GM12878 (cell line): ENCODE results near the gene ACADVL. TPM values are rescaled to one million over a fixed set of nuclear protein-coding genes. Genes with fewer than 3 reads are reported as not detected.

Source experiments
- ATAC-seq: fragments of 200-7000 bp; cut with Tn5 transposase; 3 replicates; pipeline ENCODE4 v1.9.1; 2020; ENCODE audit warnings: mild to moderate bottlenecking, moderate library complexity
- BruUV-seq: library from RNA; stranded (reverse); fragments of 400-500 nt; replicated peaks from 2 replicates; lab custom pipeline; 2021; lab: Mats Ljungman, UMichigan
- CTCF ChIA-PET: fragments of 300-600 bp; sonication (Branson Sonifier 250); formaldehyde crosslinking; extraction: SDS; loops from one replicate; lab custom pipeline; 2021; ENCODE audit warnings: inconsistent platforms; lab: Yijun Ruan, JAX
- POLR2A ChIA-PET: fragments of 350-600 bp; formaldehyde crosslinking; extraction: SDS; loops from one replicate; lab custom pipeline; 2021; ENCODE audit warnings: inconsistent platforms; lab: Charles Lee
- RAD21 ChIA-PET: fragments of 300-600 bp; sonication (Branson Sonifier 250); formaldehyde crosslinking; loops from one replicate; lab custom pipeline; 2023; ENCODE audit warnings: antibody characterized with exemption; ENCODE audit not compliant: unreplicated experiment; lab: Charles Lee
- SMC1A ChIA-PET: fragments of 300-600 bp; sonication (Branson Sonifier 250); formaldehyde crosslinking; loops from one replicate; lab custom pipeline; 2023; ENCODE audit not compliant: unreplicated experiment, uncharacterized antibody; lab: Charles Lee
- DNase-seq: peaks from one replicate; pipeline ENCODE4 v3.0.0-alpha.2; 2011; ENCODE audit warnings: low read depth, low spot score
- FAIRE-seq: peaks from 3 replicates; lab custom pipeline; 2011; peaks lifted over from hg19 to GRCh38; lab: Jason Lieb, UNC
- H2AFZ ChIP-seq: 2 replicates; pipeline ENCODE4 v1.6.0; 2011; ENCODE audit warnings: low read depth, low read length, control low read depth; ENCODE audit not compliant: control insufficient read depth
- H3K27ac ChIP-seq: 2 replicates; pipeline ENCODE4 v1.5.1; 2011; ENCODE audit warnings: control low read depth; ENCODE audit not compliant: control insufficient read depth, insufficient read depth
- H3K27me3 ChIP-seq, 2 experiments: replicated peaks in 1 of 2; 2 replicates each; pipeline versions ENCODE4 v1.6.0 to v1.6.1; 2011; ENCODE audit warnings: low read length in 1 of 2; ENCODE audit not compliant: control insufficient read depth in 2 of 2, insufficient read depth in 2 of 2
- H3K36me3 ChIP-seq, 2 experiments: 2 replicates each; pipeline ENCODE4 v1.5.1; 2011; ENCODE audit warnings: low read length in 1 of 2; ENCODE audit not compliant: control insufficient read depth in 2 of 2, insufficient read depth in 2 of 2
- H3K4me1 ChIP-seq: 2 replicates; pipeline ENCODE4 v1.6.1; 2011; ENCODE audit warnings: mild to moderate bottlenecking, low read length, moderate library complexity, mixed read lengths; ENCODE audit not compliant: control insufficient read depth, insufficient read depth
- H3K4me2 ChIP-seq: 2 replicates; pipeline ENCODE4 v1.6.0; 2011; ENCODE audit warnings: control low read depth; ENCODE audit not compliant: control insufficient read depth, insufficient read depth
- H3K4me3 ChIP-seq: fragments of 200-600 bp; sonication (generic); 2 replicates; pipeline ENCODE4 v1.5.1; 2016
- H3K79me2 ChIP-seq: 2 replicates; pipeline ENCODE4 v1.6.0; 2011; ENCODE audit warnings: low read length; ENCODE audit not compliant: control insufficient read depth, insufficient read depth
- H3K9ac ChIP-seq: 2 replicates; pipeline ENCODE4 v1.8.0; 2011; ENCODE audit warnings: low read length, control low read depth, mixed read lengths; ENCODE audit not compliant: control insufficient read depth, insufficient read depth
- H3K9me3 ChIP-seq: replicated peaks from 3 replicates; pipeline ENCODE4 v1.5.1; 2011; ENCODE audit warnings: mild to moderate bottlenecking, low read length; ENCODE audit not compliant: control insufficient read depth, insufficient read depth
- H4K20me1 ChIP-seq: 2 replicates; pipeline ENCODE4 v1.6.0; 2011; ENCODE audit not compliant: control insufficient read depth, insufficient read depth
- ASH2L ChIP-seq: fragments of 300-600, 200-600 bp; sonication (generic); IDR thresholded peaks from 2 replicates; pipeline ENCODE4 v1.6.1; 2017; ENCODE audit warnings: low read depth, mild to moderate bottlenecking, borderline replicate concordance
- IKZF2 ChIP-seq, 2 experiments: fragments of 450-650 bp; IDR thresholded peaks; 2 replicates each; pipeline ENCODE4 v1.6.1; 2017; ENCODE audit warnings: mild to moderate bottlenecking in 2 of 2, moderate library complexity in 2 of 2
- NFYB ChIP-seq: IDR thresholded peaks from 2 replicates; pipeline ENCODE4 v1.6.1; 2011; ENCODE audit warnings: low read depth, mild to moderate bottlenecking, low read length, improper control_type of control experiment, moderate library complexity; ENCODE audit not compliant: insufficient read depth
- RBBP5 ChIP-seq: fragments of 200-600 bp; sonication (generic); conservative IDR thresholded peaks from 2 replicates; pipeline ENCODE4 v1.6.1; 2016
- ZNF207 ChIP-seq: fragments of 450-650 bp; IDR thresholded peaks from 2 replicates; pipeline ENCODE4 v1.6.1; 2014; ENCODE audit warnings: antibody characterized with exemption, mild to moderate bottlenecking, borderline replicate concordance
- WGBS: methylation state at CpG from one replicate; pipeline ENCODE4 v1.1.6; 2016; ENCODE audit warnings: low lambda C conversion rate; ENCODE audit not compliant: insufficient replicate concordance, insufficient coverage; ENCODE audit errors: missing lambda C conversion rate; 5-methylcytosine and 5-hydroxymethylcytosine counted together
- in situ Hi-C: fragments of 300-500 bp; cut with MboI; formaldehyde crosslinking; loops from 9 replicates; pipeline ENCODE4 v1.14.3; 2018; ENCODE audit warnings: mixed read lengths
- intact Hi-C: fragments of 100-400 bp; cut with micrococcal nuclease; formaldehyde crosslinking; loops from one replicate; pipeline ENCODE4 v1.14.2; 2022; ENCODE audit not compliant: unreplicated experiment
- polyA plus RNA-seq, 11 experiments: library from polyadenylated mRNA; depleted of rRNA in 4 of 11; unstranded in 6 of 11; stranded (reverse) in 5 of 11; fragments of >200 nt; fragmentation: Nextera tagmentation in 4 of 11; fragmentation: Illumina TruSeq in 1 of 11; extraction: Ambion mirVana in 4 of 11; extraction: Trizol in 1 of 11; gene quantifications; 1 replicate in 1 of 11; 2 replicates in 10 of 11; pipeline versions ENCODE4 v1.2.1 to v1.2.3, GENCODE V29; 2011 to 2016; ENCODE audit warnings: inconsistent platforms in 2 of 11, missing spikeins in 2 of 11, low read depth in 1 of 11
- total RNA-seq, 4 experiments: library from RNA; depleted of rRNA in 3 of 4; stranded (reverse); fragments of >200 nt in 3 of 4; fragmentation: Illumina TruSeq in 1 of 4; extraction: Trizol in 1 of 4; gene quantifications; 2 replicates each; pipeline versions ENCODE4 v1.2.1 to v1.2.3, GENCODE V29; 2013 to 2021

Gene ACADVL
- total and polyA plus RNA-seq, 10 of the 15 experiments (the other 5 are each of a cell fraction or from before 2014, with no cell fraction given): 25.4 to 232 (median 180) TPM

GRCh38 chr17:7233701-7234082, 14.0 kb downstream of the ACADVL start:
- Histone ChIP-seq H3K4me1 (peaks cover 20% of the 10 kb centered on the region), H3K9ac (peak overlapping the region; percentile 95), H3K36me3 (peaks cover 12 to 21% of the 10 kb centered on the region in 2 experiments), H2AFZ (peak overlapping the region; percentile 74), H3K27ac (peak overlapping the region; percentile 86), H3K4me3 (peak overlapping the region; percentile 84), H4K20me1 (no peaks in the 10 kb centered on the region), H3K4me2 (peak overlapping the region; percentile 91), H3K9me3 (no peaks in the 10 kb centered on the region), H3K27me3 (no peaks in the 10 kb centered on the region), H3K79me2 (peaks cover 52% of the 10 kb centered on the region)
- in situ Hi-C loops (no loop called here), intact Hi-C loops (no loop called here)
- CTCF ChIA-PET: interaction anchor here (1.5 to 6.6 kb wide), 3 partner anchors 9 to 62 kb away, joined by 3 to 50 read pairs (median 4); partner anchors contain the start of genes ACADVL, DLG4 and GABARAP
- no peak for DNase-seq
- 0 out of 4 replicates have a peak, but pooled peaks of 1 of the 2 experiments have one; percentile 21 for TF ChIP-seq IKZF2 (IDR thresholded peaks at IDR 0.05)
- no peak for TF ChIP-seq ASH2L
- no peak for TF ChIP-seq NFYB
- TF ChIP-seq ZNF207: no peak
- TF ChIP-seq RBBP5: no peak
- WGBS: under 1% methylated on average over 9 of the region's 9 CpGs
- RAD21 ChIA-PET: interaction anchor here (2.3 kb wide), 1 partner anchor 13 kb away, joined by 10 read pairs; no protein-coding TSS in a partner anchor
- no TSS peak for BruUV-seq
- ATAC-seq: peak; percentile 22; the same call in 2 of the 3 replicates
- SMC1A ChIA-PET: interaction anchor here (1.0 to 2.1 kb wide), 3 partner anchors 9 to 16 kb away, joined by 3 to 13 read pairs (median 4); partner anchors contain the start of genes ACADVL, DLG4 and GABARAP
- FAIRE-seq: no peak
- POLR2A ChIA-PET: interaction anchor here (1.0 to 5.1 kb wide), 6 partner anchors 8 to 18 kb away, joined by 3 to 60 read pairs (median 7); partner anchors contain the start of genes ACADVL, DLG4 and GABARAP
